Duodenal mucosa (tissue), 2 donors: Measurements from ENCODE around the gene METRNL.
A peak's percentile ranks its signal among the peaks of the same experiment; 100 is the strongest.

Experiments
- H3K27ac ChIP-seq: one replicate; pipeline ENCODE4 v1.7.0; 2013; ENCODE audit warnings: low read depth, low read length
- H3K27me3 ChIP-seq, 2 donors: one replicate each; pipeline ENCODE4 v1.7.0; 2013; ENCODE audit warnings: low read length in 2 of 2, control low read depth in 1 of 2; ENCODE audit not compliant: insufficient read depth in 2 of 2, control insufficient read depth in 1 of 2
- H3K36me3 ChIP-seq, 2 donors: one replicate each; pipeline ENCODE4 v1.7.0; 2013; ENCODE audit warnings: low read length in 2 of 2, control low read depth in 1 of 2; ENCODE audit not compliant: insufficient read depth in 2 of 2, control insufficient read depth in 1 of 2
- H3K4me1 ChIP-seq, 2 donors: one replicate each; pipeline ENCODE4 v1.7.0; 2013; ENCODE audit warnings: low read length in 2 of 2, control low read depth in 1 of 2; ENCODE audit not compliant: insufficient read depth in 2 of 2, control insufficient read depth in 1 of 2
- H3K4me3 ChIP-seq, 2 donors: one replicate each; pipeline ENCODE4 v1.7.0; 2013; ENCODE audit warnings: low read length in 2 of 2, low read depth in 1 of 2
- H3K9ac ChIP-seq, 2 donors: one replicate each; pipeline ENCODE4 v1.7.0; 2013; ENCODE audit warnings: low read length in 2 of 2, low read depth in 1 of 2
- H3K9me3 ChIP-seq, 2 donors: one replicate each; pipeline ENCODE4 v1.7.0; 2013; ENCODE audit warnings: low read length in 2 of 2, control low read depth in 1 of 2; ENCODE audit not compliant: control insufficient read depth in 1 of 2

The METRNL gene

GRCh38 chr17:83090444-83091256 lies 11.2 kb downstream of the METRNL start:
- Histone ChIP-seq H3K36me3 (peaks cover 25 to 49% of the 10 kb centered on the region in 2 donors), H3K9ac (peak overlapping the region; percentile 69 to 82), H3K4me1 (peaks cover 37 to 57% of the 10 kb centered on the region in 2 donors), H3K9me3 (no peaks in the 10 kb centered on the region), H3K27ac (peak overlapping the region; percentile 96), H3K27me3 (no peaks in the 10 kb centered on the region), H3K4me3 (no peak overlapping the region)

GRCh38 chr17:83091257-83092141 lies 12.1 kb downstream of the METRNL start:
- peak overlapping the region; percentile 72 to 82 for H3K9ac ChIP-seq
- H3K4me1 ChIP-seq = peaks cover 30 to 54% of the 10 kb centered on the region in 2 donors
- peaks cover 29 to 50% of the 10 kb centered on the region in 2 donors for H3K36me3 ChIP-seq
- H3K27ac ChIP-seq = peak overlapping the region; percentile 96
- H3K9me3 ChIP-seq = no peaks in the 10 kb centered on the region
- H3K27me3 ChIP-seq = peaks cover 0 to under 1% of the 10 kb centered on the region in 2 donors
- H3K4me3 ChIP-seq = peak overlapping the region; percentile 51 to 55

GRCh38 chr17:83092186-83092585 lies 12.8 kb downstream of the METRNL start:
- Histone ChIP-seq H3K4me1 (peaks cover 30 to 53% of the 10 kb centered on the region in 2 donors), H3K4me3 (peak overlapping the region; percentile 43 to 55), H3K27me3 (peaks cover 0 to 3% of the 10 kb centered on the region in 2 donors), H3K27ac (no peak overlapping the region), H3K9me3 (no peaks in the 10 kb centered on the region), H3K9ac (peak overlapping the region; percentile 72 to 82), H3K36me3 (peaks cover 29 to 50% of the 10 kb centered on the region in 2 donors)

GRCh38 chr17:83092931-83093330 lies 13.5 kb downstream of the METRNL start:
- Histone ChIP-seq H3K36me3 (peaks cover 26 to 47% of the 10 kb centered on the region in 2 donors), H3K27ac (no peak overlapping the region), H3K4me3 (no peak overlapping the region), H3K9ac (no peak overlapping the region), H3K4me1 (peaks cover 30 to 46% of the 10 kb centered on the region in 2 donors), H3K27me3 (peaks cover 0 to 3% of the 10 kb centered on the region in 2 donors), H3K9me3 (no peaks in the 10 kb centered on the region)

- Histone ChIP-seq H3K36me3 (peaks cover 26 to 42% of the 10 kb centered on the region in 2 donors), H3K9ac (no peak overlapping the region), H3K9me3 (no peaks in the 10 kb centered on the region), H3K27me3 (peaks cover 0 to 3% of the 10 kb centered on the region in 2 donors), H3K27ac (no peak overlapping the region), H3K4me3 (no peak overlapping the region), H3K4me1 (peaks cover 34 to 44% of the 10 kb centered on the region in 2 donors)
Observed at GRCh38 chr17:83093506-83093905, 14.1 kb downstream of the METRNL start.

- peaks cover 26 to 42% of the 10 kb centered on the region in 2 donors for H3K36me3 ChIP-seq
- no peak overlapping the region for H3K27ac ChIP-seq
- no peak overlapping the region for H3K4me3 ChIP-seq
- H3K4me1 ChIP-seq = peaks cover 36 to 44% of the 10 kb centered on the region in 2 donors
- peaks cover 0 to 3% of the 10 kb centered on the region in 2 donors for H3K27me3 ChIP-seq
- H3K9ac ChIP-seq = no peak overlapping the region
- no peaks in the 10 kb centered on the region for H3K9me3 ChIP-seq
Observed at GRCh38 chr17:83094291-83094690, 14.9 kb downstream of the METRNL start.

- Histone ChIP-seq H3K27ac (no peak overlapping the region), H3K27me3 (peaks cover 0 to 3% of the 10 kb centered on the region in 2 donors), H3K4me3 (no peak overlapping the region), H3K9me3 (no peaks in the 10 kb centered on the region), H3K9ac (no peak overlapping the region), H3K4me1 (peaks cover 37 to 46% of the 10 kb centered on the region in 2 donors), H3K36me3 (peaks cover 26 to 42% of the 10 kb centered on the region in 2 donors)
Observed at GRCh38 chr17:83095016-83095415, 15.6 kb downstream of the METRNL start.

GRCh38 chr17:83096401-83097224 lies 17.2 kb downstream of the METRNL start:
- Histone ChIP-seq H3K36me3 (peaks cover 26 to 42% of the 10 kb centered on the region in 2 donors), H3K27me3 (peaks cover 0 to 3% of the 10 kb centered on the region in 2 donors), H3K27ac (no peak overlapping the region), H3K4me3 (no peak overlapping the region), H3K4me1 (peaks cover 37 to 46% of the 10 kb centered on the region in 2 donors), H3K9ac (no peak overlapping the region), H3K9me3 (no peaks in the 10 kb centered on the region)

GRCh38 chr17:83097831-83098230 lies 18.4 kb downstream of the METRNL start:
- no peak overlapping the region for H3K27ac ChIP-seq
- H3K9ac ChIP-seq = no peak overlapping the region
- H3K9me3 ChIP-seq = no peaks in the 10 kb centered on the region
- H3K4me3 ChIP-seq = no peak overlapping the region
- H3K4me1 ChIP-seq = peaks cover 40 to 48% of the 10 kb centered on the region in 2 donors
- peaks cover 26 to 40% of the 10 kb centered on the region in 2 donors for H3K36me3 ChIP-seq
- peaks cover 0 to 3% of the 10 kb centered on the region in 2 donors for H3K27me3 ChIP-seq
